HG03135 (cell line): Measurements from ENCODE around the gene SPNS1.
"Not testable (repeated sequence)": the region's sequence is repeated elsewhere in the genome, so short reads cannot be mapped to it uniquely, and the experiment has no call there.

ENCODE experiments used
- ATAC-seq: cut with Tn5 transposase; IDR thresholded peaks from one replicate; pipeline ENCODE4 v1.9.1; 2021; ENCODE audit warnings: mild to moderate bottlenecking, moderate library complexity; ENCODE audit not compliant: unreplicated experiment

The SPNS1 gene

DNA sequence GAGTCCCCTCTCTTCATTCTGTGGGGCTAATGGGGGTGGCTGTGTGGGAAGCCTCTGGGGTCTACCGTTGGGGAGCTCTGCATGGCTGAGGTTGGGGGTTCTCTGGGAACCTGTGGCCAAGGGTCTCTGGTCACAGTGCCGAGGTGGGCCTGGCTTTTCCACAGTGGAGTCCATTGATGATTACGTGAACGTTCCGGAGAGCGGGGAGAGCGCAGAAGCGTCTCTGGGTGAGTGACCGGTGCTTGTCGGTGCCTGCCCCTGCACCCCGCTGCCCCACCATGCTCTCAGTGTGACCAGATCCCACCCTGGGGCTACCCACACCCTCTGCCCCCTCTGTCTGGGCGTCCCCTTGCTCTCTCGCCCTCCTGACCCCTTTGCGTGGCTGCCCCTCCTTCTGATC, 14.8 kb downstream of the SPNS1 start:
- no peak for ATAC-seq

- no peak for ATAC-seq
Observed at GRCh38 chr16:28990375-28991040, 15.9 kb downstream of the SPNS1 start.

DNA sequence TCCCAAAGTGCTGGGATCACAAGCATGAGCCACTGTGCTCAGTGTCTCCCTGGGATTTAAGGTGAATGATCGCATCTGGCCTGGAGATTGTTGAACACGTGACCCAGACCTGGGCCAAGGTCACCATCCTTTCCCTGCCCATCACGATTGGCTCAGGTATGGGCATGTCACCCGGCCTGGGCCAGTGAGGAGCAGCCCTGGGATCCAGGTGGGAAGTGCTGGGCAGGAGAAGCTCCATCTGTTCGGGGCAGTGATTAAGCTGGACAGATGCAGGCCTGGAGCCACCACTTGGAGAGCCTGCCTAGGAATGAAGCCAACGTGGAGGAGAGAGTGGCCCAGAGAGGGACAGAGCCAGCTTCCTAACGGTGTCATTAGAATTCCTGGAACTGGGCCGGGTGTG, 17.1 kb downstream of the SPNS1 start:
- no peak for ATAC-seq

DNA sequence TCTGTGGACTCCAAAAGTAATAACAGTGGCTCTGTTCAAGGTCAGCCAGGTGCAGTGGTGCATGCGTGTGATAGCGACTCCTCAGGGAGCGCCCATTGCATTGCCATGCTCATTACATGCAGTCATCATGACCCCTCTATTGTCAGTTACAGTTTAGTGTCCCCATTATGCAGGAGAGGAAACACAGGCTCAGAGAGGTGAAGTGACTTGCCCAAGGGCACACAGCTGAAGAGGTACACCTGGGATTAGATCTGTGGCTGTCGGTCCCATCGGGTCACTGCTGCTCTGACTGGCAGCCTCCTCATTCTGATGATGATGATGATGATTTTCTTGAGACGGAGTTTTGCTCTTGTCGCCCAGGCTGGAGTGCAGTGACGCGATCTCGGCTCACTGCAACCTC, 17.9 kb downstream of the SPNS1 start:
- no peak for ATAC-seq

- no peak for ATAC-seq
Observed at GRCh38 chr16:28998837-28999236, 24.3 kb downstream of the SPNS1 start.

- ATAC-seq: no peak
Observed at GRCh38 chr16:28999577-28999976, 25.0 kb downstream of the SPNS1 start.

DNA sequence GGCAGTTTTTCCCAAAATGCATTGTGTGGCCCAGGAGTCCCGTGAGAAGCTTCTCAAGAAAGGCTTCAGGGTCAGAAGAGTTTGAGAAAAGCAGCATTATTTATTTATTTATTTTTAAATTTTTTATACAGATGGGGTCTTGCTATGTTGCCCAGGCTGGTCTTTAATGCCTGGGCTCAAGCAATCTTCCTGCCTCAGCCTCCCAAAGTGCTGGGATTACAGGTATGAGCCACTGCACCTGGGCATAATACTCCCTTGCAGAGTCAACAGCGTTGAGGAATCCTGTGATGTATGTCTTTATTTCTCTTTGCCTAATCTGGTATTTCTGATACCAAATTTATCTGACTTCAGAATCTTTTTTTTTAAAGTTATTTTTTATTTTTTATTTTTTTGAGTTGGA, 25.4 kb downstream of the SPNS1 start:
- no peak for ATAC-seq

DNA sequence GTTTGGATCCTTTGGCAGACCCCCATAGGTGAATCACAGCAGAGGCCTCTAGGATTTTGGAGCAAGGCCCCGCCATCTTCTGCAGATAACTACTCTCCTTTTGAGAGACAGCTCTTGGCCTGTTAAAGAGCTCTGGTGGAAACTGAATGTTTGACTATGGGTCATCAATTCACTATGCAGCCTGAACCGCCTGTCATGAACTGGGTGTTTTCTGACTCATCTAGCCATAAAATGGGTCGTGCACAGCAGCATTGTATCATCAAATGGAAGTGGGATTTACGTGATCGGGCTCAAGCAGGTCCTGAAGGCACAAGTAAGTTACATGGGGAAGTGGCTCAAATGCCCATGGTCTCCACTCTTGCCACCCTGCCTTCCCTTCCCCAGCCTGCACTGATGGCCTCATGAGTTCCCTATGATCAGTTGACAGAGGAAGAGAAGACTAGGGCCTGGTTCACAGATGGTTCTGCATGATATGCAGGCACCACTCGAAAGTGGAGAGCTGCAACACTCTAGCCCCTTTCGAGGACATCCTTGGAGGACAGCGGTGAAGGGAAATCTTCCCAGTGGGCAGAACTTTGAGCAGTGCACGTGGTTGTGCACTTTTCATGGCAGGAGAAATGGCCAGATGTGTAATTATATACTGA, 30.0 kb downstream of the SPNS1 start:
- not testable (repeated sequence) for ATAC-seq

GRCh38 chr16:29007730-29008593, 33.4 kb downstream of the SPNS1 start:
- ATAC-seq: no peak

DNA sequence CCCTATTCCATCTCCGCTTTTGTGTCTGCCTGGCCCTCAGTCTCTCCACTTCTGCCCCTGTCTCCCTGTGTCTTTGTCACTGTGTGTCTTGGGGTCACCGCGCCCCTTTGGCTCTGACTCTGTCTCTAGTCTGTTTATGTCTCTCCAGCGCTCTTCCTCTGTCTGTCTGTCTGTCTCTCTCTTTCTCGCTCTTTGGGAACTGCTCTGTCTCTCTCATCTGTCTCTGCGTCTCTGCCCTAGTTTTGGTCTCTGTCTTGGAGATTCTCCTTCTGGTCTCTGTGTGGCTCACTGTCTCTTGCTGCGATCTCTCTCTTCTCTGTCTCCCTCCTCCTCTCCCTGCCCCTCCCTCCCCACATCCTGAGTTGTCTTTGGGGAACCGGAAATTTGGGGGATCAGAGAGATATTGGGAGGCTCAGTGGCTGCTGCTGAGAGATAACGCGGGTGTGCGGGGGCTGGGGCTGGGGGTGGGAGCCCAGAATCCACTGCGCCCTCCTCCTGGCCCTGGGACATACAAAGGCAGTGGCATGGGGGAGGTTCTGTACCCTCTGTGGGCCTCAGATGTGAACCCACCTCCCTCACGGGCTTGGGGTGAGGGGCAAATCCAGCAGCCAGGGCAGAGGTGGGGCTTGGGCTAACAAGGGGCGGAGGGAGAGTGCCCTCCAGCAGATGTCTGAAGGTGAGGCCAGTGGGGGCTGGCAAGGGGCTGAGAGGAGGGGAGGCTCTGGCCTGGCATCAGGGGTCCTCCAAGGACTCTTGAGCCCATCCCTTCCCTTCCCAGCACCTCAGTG, 34.7 kb downstream of the SPNS1 start:
- ATAC-seq: no peak

DNA sequence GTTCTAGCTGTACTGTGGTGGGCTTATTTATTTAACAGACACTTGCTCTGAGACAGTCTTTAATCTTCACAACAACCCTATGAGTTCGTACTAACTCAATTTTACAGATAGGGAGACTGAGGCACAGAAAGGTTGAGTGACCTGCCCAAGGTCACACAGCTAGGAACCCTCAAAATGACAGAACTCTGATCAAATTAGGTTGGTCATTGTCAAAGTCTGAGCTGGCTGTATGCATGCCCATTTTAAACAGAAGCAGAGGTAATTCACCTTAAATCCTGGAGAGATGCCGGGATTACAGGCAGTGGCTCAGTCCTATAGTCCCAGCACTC, 35.2 kb downstream of the SPNS1 start:
- no peak for ATAC-seq

DNA sequence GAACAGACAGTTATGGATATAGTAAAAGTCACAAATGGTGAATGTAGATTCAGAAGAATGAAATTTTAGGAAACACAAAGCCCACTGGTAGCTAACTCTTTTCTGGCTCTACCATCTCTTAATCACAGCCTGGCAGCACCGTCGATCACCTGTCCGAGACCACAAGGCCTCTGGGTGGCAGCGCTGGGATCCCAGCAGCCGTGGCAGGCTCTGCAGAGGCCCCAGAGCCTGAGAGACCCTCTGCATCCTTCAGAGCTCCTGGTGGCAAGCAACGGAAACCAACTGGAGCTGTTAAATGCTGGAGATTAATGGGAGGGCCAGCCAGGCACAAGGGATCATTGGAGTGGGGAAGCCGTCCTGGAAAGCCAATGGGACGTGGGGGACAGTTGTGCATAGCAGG, 36.5 kb downstream of the SPNS1 start:
- no peak for ATAC-seq

GRCh38 chr16:29011851-29012250, 37.3 kb downstream of the SPNS1 start:
- no peak for ATAC-seq

- no peak for ATAC-seq
Observed at GRCh38 chr16:29012913-29013553, 38.5 kb downstream of the SPNS1 start.

DNA sequence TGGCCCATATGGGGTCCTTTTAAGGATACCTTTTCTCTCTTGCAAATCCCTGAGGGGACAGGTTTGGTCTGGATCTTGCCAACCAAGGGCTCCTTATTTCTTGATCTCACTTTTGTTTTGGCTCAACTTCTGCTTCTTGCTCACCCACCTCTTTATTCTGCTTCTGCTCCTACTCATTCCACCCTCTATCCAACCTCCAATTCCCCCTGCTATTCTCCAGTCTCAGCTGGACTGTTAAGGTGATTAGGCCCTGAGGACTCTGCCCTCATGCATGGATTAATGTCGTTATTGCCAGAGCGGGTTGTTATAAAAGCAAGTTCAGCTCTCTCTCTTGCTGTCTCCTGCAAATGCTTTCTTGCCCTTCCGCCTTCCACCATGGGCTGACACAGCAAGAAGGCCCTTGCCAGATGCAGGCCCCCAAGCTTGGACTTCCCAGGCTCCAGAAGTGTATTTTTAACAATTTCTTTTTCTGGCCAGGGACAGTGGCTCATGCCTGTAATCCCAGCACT, 40.0 kb downstream of the SPNS1 start:
- ATAC-seq: no peak

- no peak for ATAC-seq
Observed at GRCh38 chr16:29022196-29022595, 47.6 kb downstream of the SPNS1 start.

DNA sequence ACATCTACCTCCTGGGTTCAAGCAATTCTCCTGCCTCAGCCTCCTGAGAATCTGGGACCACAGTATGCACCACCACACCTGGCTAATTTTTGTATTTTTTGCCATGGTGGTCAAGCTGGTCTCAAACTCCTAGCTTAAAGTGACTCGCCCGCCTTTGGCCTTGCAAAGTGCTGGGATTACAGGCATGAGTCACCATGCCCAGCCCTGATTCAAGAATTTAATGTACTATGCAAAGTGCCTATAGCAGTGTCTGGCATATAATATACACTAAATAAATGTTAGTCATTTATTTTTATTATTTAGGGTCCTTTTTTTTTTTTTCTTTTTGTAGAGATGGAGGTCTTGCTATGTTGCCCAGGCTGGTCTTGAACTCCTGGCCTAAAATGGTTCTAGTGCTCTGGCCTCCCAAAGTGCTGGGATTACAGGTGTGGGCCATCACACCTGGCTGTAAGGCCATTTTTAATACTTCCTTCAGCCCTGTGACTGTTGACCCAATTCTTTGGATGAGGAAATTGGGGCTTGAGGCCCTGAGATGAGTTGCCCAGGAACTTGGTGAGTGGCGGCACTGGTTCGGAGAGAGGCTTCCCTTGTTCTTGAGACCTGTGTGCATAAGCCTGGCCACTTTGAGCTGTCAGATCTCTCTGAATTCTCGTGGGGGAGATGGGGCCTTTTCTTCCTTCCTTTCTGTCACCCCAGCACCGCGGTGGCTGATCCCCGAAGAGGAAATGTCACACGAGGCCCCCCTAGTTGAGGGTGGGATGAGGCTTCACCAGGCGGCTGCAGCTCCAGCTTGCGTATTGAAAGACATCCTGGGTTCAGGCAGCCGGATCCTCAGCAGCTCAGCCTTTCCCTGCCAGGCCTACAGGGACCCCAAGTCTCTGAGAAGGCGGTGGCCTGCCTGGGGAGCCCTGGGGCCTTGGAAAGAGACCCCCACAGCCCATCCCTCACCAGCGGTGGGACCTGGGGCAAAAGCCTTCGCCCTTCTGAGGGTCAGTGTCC, 49.0 kb downstream of the SPNS1 start:
- ATAC-seq: no peak

- no peak for ATAC-seq
Observed at GRCh38 chr16:29024278-29024677, 49.7 kb downstream of the SPNS1 start.

- no peak for ATAC-seq
Observed at GRCh38 chr16:29025218-29025617, 50.6 kb downstream of the SPNS1 start.
